IPS-15b (cell line): ENCODE data around the gene FAM53C.
A peak's percentile ranks its signal among the peaks of the same experiment; 100 is the strongest.

Source experiments
- H3K27me3 ChIP-seq: one replicate; pipeline ENCODE4 v1.6.1; 2013; ENCODE audit warnings: low read length; ENCODE audit not compliant: control insufficient read depth, insufficient read depth
- H3K36me3 ChIP-seq: one replicate; pipeline ENCODE4 v1.6.1; 2013; ENCODE audit warnings: low read length; ENCODE audit not compliant: control insufficient read depth, insufficient read depth
- H3K4me1 ChIP-seq: one replicate; pipeline ENCODE4 v1.6.1; 2013; ENCODE audit warnings: mild to moderate bottlenecking, low read length; ENCODE audit not compliant: control insufficient read depth, insufficient read depth
- H3K4me3 ChIP-seq: one replicate; pipeline ENCODE4 v1.5.1; 2013; ENCODE audit warnings: low read depth, low read length
- H3K9ac ChIP-seq: one replicate; pipeline ENCODE4 v1.6.1; 2013; ENCODE audit warnings: low read depth, mild to moderate bottlenecking, low read length
- H3K9me3 ChIP-seq: one replicate; pipeline ENCODE4 v1.6.1; 2013; ENCODE audit warnings: mild to moderate bottlenecking, low read length; ENCODE audit not compliant: control insufficient read depth, insufficient read depth

The FAM53C gene

GRCh38 chr5:138336952-138337684 is 948 bp upstream of the FAM53C start:
- Histone ChIP-seq H3K9ac (peak overlapping the region; percentile 100), H3K36me3 (peaks cover 6% of the 10 kb centered on the region), H3K4me3 (peak overlapping the region; percentile 93), H3K9me3 (no peaks in the 10 kb centered on the region), H3K27me3 (no peaks in the 10 kb centered on the region), H3K4me1 (peaks cover 11% of the 10 kb centered on the region)

DNA sequence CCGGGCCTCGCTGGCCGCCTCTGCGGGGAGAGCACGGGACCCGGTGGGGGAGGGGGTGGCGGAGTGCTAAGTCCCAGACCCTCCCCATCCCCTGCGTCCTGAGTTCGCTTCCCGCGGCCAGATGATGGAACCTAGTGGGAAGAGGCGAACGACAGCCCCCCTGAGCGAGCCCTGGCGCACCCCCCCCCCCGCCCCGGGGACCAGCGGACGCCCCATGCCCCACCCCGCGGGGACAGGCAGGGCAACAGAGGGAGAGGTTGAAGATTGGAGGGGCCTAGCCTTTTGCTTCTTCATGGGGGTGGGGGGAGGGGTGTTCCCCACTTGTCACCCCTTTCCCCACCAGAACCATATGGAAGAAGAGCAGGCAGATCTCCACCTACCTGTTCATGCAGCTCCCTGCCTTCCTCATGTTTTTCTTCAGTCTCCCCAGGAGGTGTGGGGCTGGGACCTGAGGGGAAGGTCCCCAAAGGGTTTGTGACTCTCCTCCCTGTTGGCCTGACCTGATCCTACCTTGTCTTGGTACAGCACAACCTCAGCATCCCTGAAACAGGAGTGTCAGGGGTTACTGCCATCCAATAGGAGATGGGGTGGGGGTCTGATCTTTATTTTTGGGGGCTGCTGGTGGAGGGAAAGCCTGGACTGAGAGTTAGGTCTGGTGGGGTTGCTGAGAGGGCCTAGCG is 485 bp downstream of the FAM53C start:
- Histone ChIP-seq H3K4me3 (peak overlapping the region; percentile 93), H3K9me3 (no peaks in the 10 kb centered on the region), H3K9ac (peak overlapping the region; percentile 100), H3K4me1 (peaks cover 11% of the 10 kb centered on the region), H3K27me3 (no peaks in the 10 kb centered on the region), H3K36me3 (peaks cover 8% of the 10 kb centered on the region)

- no peaks in the 10 kb centered on the region for H3K9me3 ChIP-seq
These were observed 1.0 kb downstream of the FAM53C start for GRCh38 chr5:138339091-138339456.

DNA sequence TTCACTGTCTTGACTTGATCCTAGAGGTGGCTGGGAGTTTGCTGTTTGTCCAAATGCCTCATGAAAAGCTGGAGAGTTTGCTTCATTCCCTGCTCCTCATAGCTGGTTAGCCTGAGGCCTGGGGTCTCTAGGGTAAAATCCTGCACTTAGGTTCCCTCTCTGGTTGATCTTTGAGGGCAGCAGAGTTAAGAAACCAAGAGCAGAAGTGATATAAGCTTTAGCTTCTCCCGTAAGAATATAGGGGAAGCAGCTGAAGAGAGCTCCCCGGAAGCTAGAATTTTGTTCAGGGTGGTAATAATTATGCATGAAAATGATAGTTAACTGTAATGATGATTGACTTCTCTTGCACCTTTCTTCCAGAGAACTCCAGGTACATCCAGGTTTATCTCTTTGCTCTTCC is 1.4 kb downstream of the FAM53C start:
- Histone ChIP-seq H3K36me3 (peaks cover 17% of the 10 kb centered on the region), H3K9me3 (no peaks in the 10 kb centered on the region), H3K27me3 (no peaks in the 10 kb centered on the region), H3K4me1 (peaks cover 17% of the 10 kb centered on the region), H3K4me3 (peak overlapping the region; percentile 93), H3K9ac (peak overlapping the region; percentile 76)

More at GRCh38 chr5:138339091-138339456, 1.0 kb downstream of the FAM53C start:
- peak overlapping the region; percentile 93 for H3K4me3 ChIP-seq
- H3K4me1 ChIP-seq = peaks cover 14% of the 10 kb centered on the region
- H3K9ac ChIP-seq = peak overlapping the region; percentile 76
- no peaks in the 10 kb centered on the region for H3K27me3 ChIP-seq
- peaks cover 13% of the 10 kb centered on the region for H3K36me3 ChIP-seq

- H3K9ac ChIP-seq = no peak overlapping the region
- no peaks in the 10 kb centered on the region for H3K27me3 ChIP-seq
- H3K36me3 ChIP-seq = peaks cover 20% of the 10 kb centered on the region
- no peak overlapping the region for H3K4me3 ChIP-seq
- no peaks in the 10 kb centered on the region for H3K9me3 ChIP-seq
- peaks cover 17% of the 10 kb centered on the region for H3K4me1 ChIP-seq
These were observed 1.9 kb downstream of the FAM53C start for GRCh38 chr5:138340008-138340407.

GRCh38 chr5:138344887-138345622 is 7.0 kb downstream of the FAM53C start:
- Histone ChIP-seq H3K36me3 (peaks cover 45% of the 10 kb centered on the region), H3K9ac (no peak overlapping the region), H3K9me3 (no peaks in the 10 kb centered on the region), H3K4me1 (peaks cover 6% of the 10 kb centered on the region), H3K27me3 (no peaks in the 10 kb centered on the region), H3K4me3 (no peak overlapping the region)

- Histone ChIP-seq H3K9me3 (no peaks in the 10 kb centered on the region), H3K4me3 (no peak overlapping the region), H3K9ac (no peak overlapping the region), H3K27me3 (no peaks in the 10 kb centered on the region), H3K36me3 (peaks cover 40% of the 10 kb centered on the region), H3K4me1 (peaks cover 6% of the 10 kb centered on the region)
These were observed 8.8 kb downstream of the FAM53C start for GRCh38 chr5:138346889-138347288.

- Histone ChIP-seq H3K9ac (no peak overlapping the region), H3K4me1 (peaks cover 4% of the 10 kb centered on the region), H3K9me3 (peaks cover 3% of the 10 kb centered on the region)
These were observed 11.9 kb downstream of the FAM53C start for GRCh38 chr5:138349852-138350562.

GRCh38 chr5:138350563-138350890 is 12.5 kb downstream of the FAM53C start:
- Histone ChIP-seq H3K9ac (no peak overlapping the region), H3K4me1 (peaks cover 4% of the 10 kb centered on the region), H3K36me3 (peaks cover 20% of the 10 kb centered on the region), H3K4me3 (no peak overlapping the region), H3K9me3 (peaks cover 3% of the 10 kb centered on the region), H3K27me3 (no peaks in the 10 kb centered on the region)

More at GRCh38 chr5:138349852-138350562, 11.9 kb downstream of the FAM53C start:
- Histone ChIP-seq H3K36me3 (peaks cover 25% of the 10 kb centered on the region), H3K4me3 (no peak overlapping the region), H3K27me3 (no peaks in the 10 kb centered on the region)

GRCh38 chr5:138351056-138351455 is 13.0 kb downstream of the FAM53C start:
- Histone ChIP-seq H3K4me3 (no peak overlapping the region), H3K9ac (no peak overlapping the region), H3K27me3 (no peaks in the 10 kb centered on the region), H3K36me3 (peaks cover 16% of the 10 kb centered on the region), H3K4me1 (peaks cover 4% of the 10 kb centered on the region), H3K9me3 (peaks cover 3% of the 10 kb centered on the region)

GRCh38 chr5:138351517-138351916 is 13.5 kb downstream of the FAM53C start:
- Histone ChIP-seq H3K9ac (no peak overlapping the region), H3K4me3 (no peak overlapping the region), H3K4me1 (peaks cover 4% of the 10 kb centered on the region), H3K36me3 (peaks cover 15% of the 10 kb centered on the region), H3K27me3 (no peaks in the 10 kb centered on the region), H3K9me3 (peaks cover 3% of the 10 kb centered on the region)
